ENCODE results near the gene POLH.
"Not testable (repeated sequence)": the region's sequence is repeated elsewhere in the genome, so short reads cannot be mapped to it uniquely, and the experiment has no call there.

POLH gene

GRCh38 chr6:43588194-43588593 is 12.2 kb downstream of the POLH start:
- no peak for TF ChIP-seq CTCF (IDR thresholded peaks at IDR 0.05)
- Histone ChIP-seq H3K36me3 (peaks cover 66% of the 10 kb centered on the region), H3K9me3 (no peaks in the 10 kb centered on the region), H3K4me3 (ENCODE audit: low read depth in 1 of 2, low read length in 1 of 2) (no peak overlapping the region), H3K4me1 (ENCODE audit: control insufficient read depth in 1 of 2, insufficient read depth in 1 of 2, low read depth in 1 of 2, low read length in 1 of 2) (no peaks in the 10 kb centered on the region), H3K27ac (no peak overlapping the region), H3K27me3 (no peaks in the 10 kb centered on the region)

GRCh38 chr6:43589564-43589963 is 13.6 kb downstream of the POLH start:
- H3K4me3 ChIP-seq (ENCODE audit: low read depth in 1 of 2, low read length in 1 of 2); H3K27me3 ChIP-seq; H3K9me3 ChIP-seq; H3K4me1 ChIP-seq (ENCODE audit: control insufficient read depth in 1 of 2, insufficient read depth in 1 of 2, low read depth in 1 of 2, low read length in 1 of 2); H3K27ac ChIP-seq: not testable (repeated sequence)
- peaks cover 56% of the 10 kb centered on the region for H3K36me3 ChIP-seq

- no peak overlapping the region for H3K27ac ChIP-seq
- no peak for TF ChIP-seq CTCF (IDR thresholded peaks at IDR 0.05)
- H3K9me3 ChIP-seq = no peaks in the 10 kb centered on the region
- H3K27me3 ChIP-seq = no peaks in the 10 kb centered on the region
- H3K4me1 ChIP-seq (ENCODE audit: control insufficient read depth in 1 of 2, insufficient read depth in 1 of 2, low read depth in 1 of 2, low read length in 1 of 2) = no peaks in the 10 kb centered on the region
- H3K4me3 ChIP-seq (ENCODE audit: low read depth in 1 of 2, low read length in 1 of 2) = no peak overlapping the region
- H3K36me3 ChIP-seq = peaks cover 30% of the 10 kb centered on the region
Measured at GRCh38 chr6:43593938-43594337, 18.0 kb downstream of the POLH start.

- no peak for TF ChIP-seq CTCF (IDR thresholded peaks at IDR 0.05)
- Histone ChIP-seq H3K27ac (no peak overlapping the region), H3K4me1 (ENCODE audit: control insufficient read depth in 1 of 2, insufficient read depth in 1 of 2, low read depth in 1 of 2, low read length in 1 of 2) (no peaks in the 10 kb centered on the region), H3K36me3 (peaks cover 66% of the 10 kb centered on the region), H3K4me3 (ENCODE audit: low read depth in 1 of 2, low read length in 1 of 2) (no peak overlapping the region), H3K9me3 (no peaks in the 10 kb centered on the region), H3K27me3 (no peaks in the 10 kb centered on the region)
Measured at GRCh38 chr6:43600595-43600994, 24.6 kb downstream of the POLH start.

- H3K27ac ChIP-seq = no peak overlapping the region
- no peaks in the 10 kb centered on the region for H3K27me3 ChIP-seq
- no peaks in the 10 kb centered on the region for H3K9me3 ChIP-seq
- H3K4me1 ChIP-seq (ENCODE audit: control insufficient read depth in 1 of 2, insufficient read depth in 1 of 2, low read depth in 1 of 2, low read length in 1 of 2) = peaks cover 0 to 3% of the 10 kb centered on the region in 2 experiments
- H3K36me3 ChIP-seq = peaks cover 62% of the 10 kb centered on the region
- no peak for TF ChIP-seq CTCF (IDR thresholded peaks at IDR 0.05)
- no peak overlapping the region for H3K4me3 ChIP-seq (ENCODE audit: low read depth in 1 of 2, low read length in 1 of 2)
Measured at GRCh38 chr6:43604174-43604573, 28.2 kb downstream of the POLH start.

- Histone ChIP-seq H3K4me3 (ENCODE audit: low read depth in 1 of 2, low read length in 1 of 2) (no peak overlapping the region), H3K27me3 (no peaks in the 10 kb centered on the region), H3K36me3 (peaks cover 62% of the 10 kb centered on the region), H3K4me1 (ENCODE audit: control insufficient read depth in 1 of 2, insufficient read depth in 1 of 2, low read depth in 1 of 2, low read length in 1 of 2) (peaks cover 0 to 3% of the 10 kb centered on the region in 2 experiments), H3K27ac (no peak overlapping the region), H3K9me3 (no peaks in the 10 kb centered on the region)
- no peak for TF ChIP-seq CTCF (IDR thresholded peaks at IDR 0.05)
Measured at GRCh38 chr6:43606019-43606418, 30.0 kb downstream of the POLH start.

Data from neutrophil (primary cell).